Adrenal gland (tissue), 12 donors: Measurements from ENCODE around the gene APOLD1. TPM values are rescaled to one million over a fixed set of nuclear protein-coding genes. Genes with fewer than 3 reads are reported as not detected.

Source experiments
- DNase-seq, 7 donors: peaks; one replicate each; pipeline ENCODE4 v3.0.0-alpha.2; 2019 to 2020
- H3K27ac ChIP-seq, 5 donors: fragments of 200-600 bp; sonication (generic) in 4 of 5; 1 replicate in 3 of 5; 2 replicates in 2 of 5; pipeline versions ENCODE4 v1.5.1 to v1.8.0; 2016 to 2020; ENCODE audit warnings: mild to moderate bottlenecking in 1 of 5
- H3K27me3 ChIP-seq: fragments of 200-600 bp; 2 replicates; pipeline ENCODE4 v1.8.0; 2021
- H3K36me3 ChIP-seq, 2 donors: fragments of 200-600 bp; replicated peaks in 1 of 2; 1 replicate in 1 of 2; 2 replicates in 1 of 2; pipeline versions ENCODE4 v1.5.1 to v1.8.0; 2018 to 2022
- H3K4me1 ChIP-seq, 2 donors: fragments of 200-600 bp; replicated peaks in 1 of 2; 1 replicate in 1 of 2; 2 replicates in 1 of 2; pipeline versions ENCODE4 v1.5.1 to v1.8.0; 2018 to 2021
- H3K4me3 ChIP-seq, 4 donors: fragments of 200-600 bp; sonication (generic) in 3 of 4; one replicate each; pipeline ENCODE4 v1.5.1; 2016 to 2018
- H3K9me3 ChIP-seq, 3 donors: fragments of 200-600 bp; sonication (generic) in 1 of 3; replicated peaks in 1 of 3; 1 replicate in 2 of 3; 2 replicates in 1 of 3; pipeline versions ENCODE4 v1.5.1 to v1.8.0; 2016 to 2021
- POLR2A ChIP-seq, 2 donors: fragments of 450-650 bp; IDR thresholded peaks; one replicate each; pipeline ENCODE4 v1.6.1; 2017; ENCODE audit warnings: antibody characterized with exemption in 2 of 2, mild to moderate bottlenecking in 2 of 2, moderate library complexity in 1 of 2
- WGBS, 4 donors: extraction: QIAGEN DNeasy Blood & Tissue Kit in 2 of 4; methylation state at CpG; one replicate each; pipeline versions ENCODE4 v1.1.5 to v1.1.7; 2013 to 2017; 5-methylcytosine and 5-hydroxymethylcytosine counted together
- intact Hi-C, 2 donors: fragments of 100-400 bp; cut with DNase I; formaldehyde crosslinking; loops; one replicate each; pipeline versions ENCODE4 v1.14.1 to v1.15.0; 2022 to 2023
- polyA plus RNA-seq, 3 donors: library from polyadenylated mRNA; stranded (reverse); fragments of 200-250 nt in 2 of 3; fragments of 350-450 nt in 1 of 3; fragmentation: Illumina TruSeq in 1 of 3; extraction: RNeasy Lipid Tissue Mini Kit (QIAGEN cat#74804) in 1 of 3; gene quantifications; one replicate each; pipeline ENCODE4 v1.2.3, GENCODE V29; 2013 to 2014
- total RNA-seq, 9 donors: library from RNA; depleted of rRNA in 4 of 9; stranded (reverse); fragments of >200 nt in 4 of 9; fragments of 120-200 nt in 1 of 9; fragmentation: NEBNext Ultra II Directional in 1 of 9; extraction: Animal tissue kit (Norgen Biotek cat#: 25700) in 1 of 9; gene quantifications; one replicate each; pipeline versions ENCODE4 v1.1.0 to v1.2.4, GENCODE V29; 2013 to 2023
- TF ChIP-seq, protein P1 (sequence below), 6 experiments: fragments of 450-650 bp in 4 of 6; fragments of 200-600 bp in 2 of 6; sonication (generic) in 1 of 6; IDR thresholded peaks; 1 replicate in 5 of 6; 2 replicates in 1 of 6; pipeline versions ENCODE4 v1.5.1 to v1.8.0; 2016 to 2021; ENCODE audit warnings: antibody characterized with exemption in 6 of 6, mild to moderate bottlenecking in 2 of 6, moderate library complexity in 1 of 6
- donor health status: healthy with polysubstance abuse.
- donor health status: Bipolar disorder and iron deficiency.
- donor health status: DM: yes; HTN: yes; CAD: no.
- donor health status: DM: no; HTN: no; CAD: no.
- donor health status: DM: no; HTN: no; CAD: no.
- donor health status: DM: yes; HTN: yes; CAD: no.

APOLD1 gene
- total and polyA plus RNA-seq, 12 donors = 1.2 to 11.5 (median 7.6) TPM

DNA sequence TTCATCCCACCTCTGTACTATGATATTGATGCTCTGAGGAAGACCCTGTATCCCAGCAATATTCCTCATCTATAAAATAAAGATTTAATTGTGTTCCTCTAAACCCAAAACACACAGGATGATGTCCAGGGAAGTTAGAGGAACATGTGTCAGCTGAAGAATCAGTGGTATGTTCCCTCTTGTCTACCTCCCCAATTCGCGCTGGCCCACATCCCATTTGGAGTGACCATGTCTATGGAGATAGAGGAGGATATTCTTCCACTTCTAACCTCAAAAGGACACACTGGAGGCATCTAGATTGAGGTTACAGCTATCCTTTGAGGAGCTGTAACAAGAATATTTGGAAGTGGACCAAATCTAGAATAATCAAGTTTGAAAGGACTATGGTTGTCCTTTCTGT is 1.3 kb upstream of the APOLD1 start:
- Histone ChIP-seq H3K4me3 (no peak overlapping the region), H3K9me3 (no peaks in the 10 kb centered on the region), H3K36me3 (no peaks in the 10 kb centered on the region), H3K27ac (peak overlapping the region in 2 of 5 donors; percentile 63 to 84), H3K4me1 (peaks cover 17 to 20% of the 10 kb centered on the region in 2 donors), H3K27me3 (no peaks in the 10 kb centered on the region)
- intact Hi-C loops = no loop called here
- DNase-seq = no peak
- 96 to 100% (median 99%) methylated on average over 2 of the region's 2 CpGs for WGBS, 4 donors
- TF ChIP-seq, protein P1, sequence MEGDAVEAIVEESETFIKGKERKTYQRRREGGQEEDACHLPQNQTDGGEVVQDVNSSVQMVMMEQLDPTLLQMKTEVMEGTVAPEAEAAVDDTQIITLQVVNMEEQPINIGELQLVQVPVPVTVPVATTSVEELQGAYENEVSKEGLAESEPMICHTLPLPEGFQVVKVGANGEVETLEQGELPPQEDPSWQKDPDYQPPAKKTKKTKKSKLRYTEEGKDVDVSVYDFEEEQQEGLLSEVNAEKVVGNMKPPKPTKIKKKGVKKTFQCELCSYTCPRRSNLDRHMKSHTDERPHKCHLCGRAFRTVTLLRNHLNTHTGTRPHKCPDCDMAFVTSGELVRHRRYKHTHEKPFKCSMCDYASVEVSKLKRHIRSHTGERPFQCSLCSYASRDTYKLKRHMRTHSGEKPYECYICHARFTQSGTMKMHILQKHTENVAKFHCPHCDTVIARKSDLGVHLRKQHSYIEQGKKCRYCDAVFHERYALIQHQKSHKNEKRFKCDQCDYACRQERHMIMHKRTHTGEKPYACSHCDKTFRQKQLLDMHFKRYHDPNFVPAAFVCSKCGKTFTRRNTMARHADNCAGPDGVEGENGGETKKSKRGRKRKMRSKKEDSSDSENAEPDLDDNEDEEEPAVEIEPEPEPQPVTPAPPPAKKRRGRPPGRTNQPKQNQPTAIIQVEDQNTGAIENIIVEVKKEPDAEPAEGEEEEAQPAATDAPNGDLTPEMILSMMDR (IDR thresholded peaks at IDR 0.05) = no peak
- no peak for TF ChIP-seq POLR2A (IDR thresholded peaks at IDR 0.05)

DNA sequence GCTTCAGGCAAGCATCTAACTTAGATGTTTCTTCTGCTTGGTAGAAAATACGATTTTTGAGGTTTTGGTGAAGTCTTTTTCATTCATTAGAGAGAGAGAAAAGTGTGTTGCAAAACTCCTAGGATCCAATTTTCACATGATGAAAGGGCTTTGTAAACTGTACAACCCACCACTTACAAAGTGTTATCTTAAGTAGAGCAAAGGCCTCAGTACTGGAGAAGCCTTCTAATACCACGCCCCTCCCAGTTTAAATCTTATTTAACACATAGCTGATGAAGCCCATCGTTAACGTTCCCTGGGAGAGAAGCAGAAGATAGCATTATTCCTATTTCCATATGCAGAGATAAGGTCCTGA is 869 bp downstream of the APOLD1 start:
- Histone ChIP-seq H3K9me3 (no peaks in the 10 kb centered on the region), H3K27me3 (no peaks in the 10 kb centered on the region), H3K27ac (peak overlapping the region; percentile 54 to 96 (median 82)), H3K4me1 (peaks cover 17 to 20% of the 10 kb centered on the region in 2 donors), H3K36me3 (no peaks in the 10 kb centered on the region), H3K4me3 (peak overlapping the region in 2 of 4 donors; percentile 23 to 61)
- no peak for TF ChIP-seq POLR2A (IDR thresholded peaks at IDR 0.05)
- TF ChIP-seq, protein P1 (IDR thresholded peaks at IDR 0.05) = no peak
- intact Hi-C loops = no loop called here
- no peak for DNase-seq
- 31 to 38% (median 35%) methylated on average over 4 of the region's 4 CpGs for WGBS, 4 donors

DNA sequence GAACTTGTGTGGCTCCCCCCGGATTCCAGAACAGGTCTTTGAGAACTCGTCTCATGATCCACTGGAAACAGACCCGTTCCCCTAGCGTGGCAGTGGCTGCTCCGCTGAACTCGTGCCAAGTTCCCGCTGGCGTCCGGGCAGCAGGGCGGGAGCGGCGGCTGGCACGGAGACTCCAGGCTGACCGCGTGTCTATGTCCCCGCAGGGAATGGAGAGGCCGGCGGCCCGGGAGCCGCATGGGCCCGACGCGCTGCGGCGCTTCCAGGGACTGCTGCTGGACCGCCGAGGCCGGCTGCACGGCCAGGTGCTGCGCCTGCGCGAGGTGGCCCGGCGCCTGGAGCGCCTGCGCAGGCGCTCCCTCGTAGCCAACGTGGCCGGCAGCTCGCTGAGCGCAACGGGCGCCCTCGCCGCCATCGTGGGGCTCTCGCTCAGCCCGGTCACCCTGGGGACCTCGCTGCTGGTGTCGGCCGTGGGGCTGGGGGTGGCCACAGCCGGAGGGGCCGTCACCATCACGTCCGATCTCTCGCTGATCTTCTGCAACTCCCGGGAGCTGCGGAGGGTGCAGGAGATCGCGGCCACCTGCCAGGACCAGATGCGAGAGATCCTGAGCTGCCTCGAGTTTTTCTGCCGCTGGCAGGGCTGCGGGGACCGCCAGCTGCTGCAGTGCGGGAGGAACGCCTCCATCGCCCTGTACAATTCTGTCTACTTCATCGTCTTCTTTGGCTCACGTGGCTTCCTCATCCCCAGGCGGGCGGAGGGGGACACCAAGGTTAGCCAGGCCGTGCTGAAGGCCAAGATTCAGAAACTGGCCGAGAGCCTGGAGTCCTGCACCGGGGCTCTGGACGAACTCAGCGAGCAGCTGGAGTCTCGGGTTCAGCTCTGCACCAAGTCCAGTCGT is 1.5 kb downstream of the APOLD1 start:
- H3K27ac ChIP-seq = peak overlapping the region; percentile 54 to 96 (median 82)
- H3K36me3 ChIP-seq = no peaks in the 10 kb centered on the region
- H3K4me3 ChIP-seq = peak overlapping the region in 3 of 4 donors; percentile 23 to 63 (median 61)
- no peaks in the 10 kb centered on the region for H3K9me3 ChIP-seq
- no peaks in the 10 kb centered on the region for H3K27me3 ChIP-seq
- H3K4me1 ChIP-seq = peaks cover 17 to 20% of the 10 kb centered on the region in 2 donors
- intact Hi-C loops = no loop called here
- peak; percentile 81 to 89 (median 84) for DNase-seq
- whole genome bisulfite sequencing, 4 donors = 1% methylated on average over 41 to 80 of the region's 80 CpGs; no CpG with 5 or more reads in 1 of the 4 donors
- TF ChIP-seq, protein P1 (IDR thresholded peaks at IDR 0.05) = peak in 3 of 6 experiments; percentile 37 to 59 (median 41)
- TF ChIP-seq POLR2A (IDR thresholded peaks at IDR 0.05) = peak; percentile 47 to 83

DNA sequence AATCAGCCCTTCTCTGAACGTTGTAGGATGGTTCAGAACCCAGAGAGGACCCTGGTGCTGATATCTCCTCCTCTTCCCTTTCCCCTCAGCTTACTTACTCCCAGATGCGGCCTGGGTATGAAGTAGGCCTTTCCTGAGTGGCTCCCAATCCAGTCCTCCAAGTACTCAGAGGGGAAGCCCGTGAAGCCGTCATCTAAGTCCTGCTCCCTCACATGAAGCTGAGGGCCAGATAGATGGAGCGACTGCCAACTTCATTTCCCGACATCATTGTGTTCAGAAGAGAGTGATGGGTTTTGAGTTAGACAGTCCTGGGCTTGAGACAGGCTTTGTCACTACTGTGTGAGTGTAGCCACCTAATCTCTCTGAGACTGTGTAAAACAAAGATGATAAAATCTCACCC is 2.7 kb downstream of the APOLD1 start:
- Histone ChIP-seq H3K27ac (peak overlapping the region in 3 of 5 donors; percentile 13 to 96 (median 96)), H3K9me3 (no peaks in the 10 kb centered on the region), H3K36me3 (no peaks in the 10 kb centered on the region), H3K4me3 (peak overlapping the region in 1 of 4 donors; percentile 61), H3K27me3 (no peaks in the 10 kb centered on the region), H3K4me1 (peaks cover 17 to 20% of the 10 kb centered on the region in 2 donors)
- peak in 4 of 7 donors; percentile 4 to 38 (median 20) for DNase-seq
- 60 to 76% (median 70%) methylated on average over 6 of the region's 6 CpGs for WGBS, 4 donors
- TF ChIP-seq, protein P1 (IDR thresholded peaks at IDR 0.05) = no peak
- TF ChIP-seq POLR2A (IDR thresholded peaks at IDR 0.05) = no peak
- intact Hi-C loops = no loop called here
